ENCODE measurements around the gene FHL1. TPM values are rescaled to one million over a fixed set of nuclear protein-coding genes. Genes with fewer than 3 reads are reported as not detected.
"Not testable (repeated sequence)": the region's sequence is repeated elsewhere in the genome, so short reads cannot be mapped to it uniquely, and the experiment has no call there.

The FHL1 gene
- total RNA-seq, 4 donors from 2014 or later = 361 to 3,943 (median 1,771) TPM

- ATAC-seq (ENCODE audit: low FRiP score) (no peak), DNase-seq (ENCODE audit: low spot score) (no peak)
- TF ChIP-seq, protein P1, sequence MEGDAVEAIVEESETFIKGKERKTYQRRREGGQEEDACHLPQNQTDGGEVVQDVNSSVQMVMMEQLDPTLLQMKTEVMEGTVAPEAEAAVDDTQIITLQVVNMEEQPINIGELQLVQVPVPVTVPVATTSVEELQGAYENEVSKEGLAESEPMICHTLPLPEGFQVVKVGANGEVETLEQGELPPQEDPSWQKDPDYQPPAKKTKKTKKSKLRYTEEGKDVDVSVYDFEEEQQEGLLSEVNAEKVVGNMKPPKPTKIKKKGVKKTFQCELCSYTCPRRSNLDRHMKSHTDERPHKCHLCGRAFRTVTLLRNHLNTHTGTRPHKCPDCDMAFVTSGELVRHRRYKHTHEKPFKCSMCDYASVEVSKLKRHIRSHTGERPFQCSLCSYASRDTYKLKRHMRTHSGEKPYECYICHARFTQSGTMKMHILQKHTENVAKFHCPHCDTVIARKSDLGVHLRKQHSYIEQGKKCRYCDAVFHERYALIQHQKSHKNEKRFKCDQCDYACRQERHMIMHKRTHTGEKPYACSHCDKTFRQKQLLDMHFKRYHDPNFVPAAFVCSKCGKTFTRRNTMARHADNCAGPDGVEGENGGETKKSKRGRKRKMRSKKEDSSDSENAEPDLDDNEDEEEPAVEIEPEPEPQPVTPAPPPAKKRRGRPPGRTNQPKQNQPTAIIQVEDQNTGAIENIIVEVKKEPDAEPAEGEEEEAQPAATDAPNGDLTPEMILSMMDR (IDR thresholded peaks at IDR 0.05) = no peak
Measured at GRCh38 chrX:136221851-136222513, 74.6 kb downstream of the FHL1 start.

GRCh38 chrX:136227074-136227473 is 79.7 kb downstream of the FHL1 start:
- DNase-seq (ENCODE audit: low spot score) = no peak
- no peak for ATAC-seq (ENCODE audit: low FRiP score)
- TF ChIP-seq, protein P1 (IDR thresholded peaks at IDR 0.05) = no peak

GRCh38 chrX:136227948-136228838 is 80.9 kb downstream of the FHL1 start:
- ATAC-seq (ENCODE audit: low FRiP score) (no peak), DNase-seq (ENCODE audit: low spot score) (no peak)
- TF ChIP-seq, protein P1 (IDR thresholded peaks at IDR 0.05) = no peak

- TF ChIP-seq, protein P1 (IDR thresholded peaks at IDR 0.05) = no peak
- no peak for DNase-seq (ENCODE audit: low spot score)
- ATAC-seq (ENCODE audit: low FRiP score) = no peak
Measured at GRCh38 chrX:136228839-136229207, 81.5 kb downstream of the FHL1 start.

GRCh38 chrX:136237074-136237473 is 89.7 kb downstream of the FHL1 start:
- TF ChIP-seq, protein P1 (IDR thresholded peaks at IDR 0.05) = no peak
- DNase-seq (ENCODE audit: low spot score) = no peak
- no peak for ATAC-seq (ENCODE audit: low FRiP score)

- not testable (repeated sequence) for DNase-seq (ENCODE audit: low spot score); ATAC-seq (ENCODE audit: low FRiP score)
Measured at GRCh38 chrX:136237849-136238248, 90.5 kb downstream of the FHL1 start.

DNA sequence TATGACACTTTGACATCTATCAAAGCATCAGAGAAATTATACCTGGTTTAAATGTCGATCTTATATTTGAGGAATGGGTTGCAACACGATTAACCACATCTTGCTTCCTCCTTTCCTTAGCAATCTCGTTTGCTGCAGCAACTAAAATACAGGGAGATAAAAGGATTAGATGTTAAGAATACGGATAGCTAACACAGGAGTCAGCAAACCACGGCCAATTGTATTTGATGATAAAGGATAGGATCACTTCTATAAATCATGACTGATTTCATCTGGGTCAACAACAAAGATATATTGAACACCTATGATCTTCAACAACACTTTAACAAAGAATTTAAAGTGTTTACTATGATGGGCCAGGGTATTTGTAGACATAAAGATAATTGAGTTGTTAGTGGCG is 98.9 kb downstream of the FHL1 start:
- no peak for DNase-seq (ENCODE audit: low spot score)
- no peak for ATAC-seq (ENCODE audit: low FRiP score)
- TF ChIP-seq, protein P1 (IDR thresholded peaks at IDR 0.05) = no peak
